Tongue (tissue), 2 donors: Measurements from ENCODE around the gene TMEM225. TPM values are rescaled to one million over a fixed set of nuclear protein-coding genes. Genes with fewer than 3 reads are reported as not detected.
"Not testable (repeated sequence)": the region's sequence is repeated elsewhere in the genome, so short reads cannot be mapped to it uniquely, and the experiment has no call there.

Experiments used
- DNase-seq: peaks from one replicate; pipeline ENCODE4 v3.0.0-alpha.2; 2015
- total RNA-seq: library from RNA; depleted of rRNA; stranded (reverse); fragments of >200 nt; gene quantifications from one replicate; pipeline ENCODE4 v1.2.3, GENCODE V29; 2014

The TMEM225 gene
- total RNA-seq, result not detected

GRCh38 chr11:123885570-123885969 is at the start of gene TMEM225:
Gene TMEM225, minus strand, starts transcription at chr11:123885670. Its CDS starts 245 bp downstream, at chr11:123885425.
- DNase-seq, result no peak

GRCh38 chr11:123924027-123924426 is 38.6 kb upstream of the TMEM225 start:
- DNase-seq, result no peak

- DNase-seq, result no peak
These were observed 35.5 kb upstream of the TMEM225 start for GRCh38 chr11:123920943-123921342.

- DNase-seq, result no peak
These were observed 20.4 kb upstream of the TMEM225 start for GRCh38 chr11:123905826-123906225.

GRCh38 chr11:123904932-123905331 is 19.5 kb upstream of the TMEM225 start:
- no peak for DNase-seq

GRCh38 chr11:123903932-123904331 is 18.5 kb upstream of the TMEM225 start:
- no peak for DNase-seq

GRCh38 chr11:123901867-123902266 is 16.4 kb upstream of the TMEM225 start, which contains the start of gene OR8D4:
Gene OR8D4, plus strand, starts transcription at chr11:123902167. Its CDS starts 4,265 bp downstream, at chr11:123906432.
- DNase-seq, result no peak

- DNase-seq, result no peak
These were observed 14.3 kb upstream of the TMEM225 start for GRCh38 chr11:123899792-123900191.

- no peak for DNase-seq
These were observed 6.6 kb upstream of the TMEM225 start for GRCh38 chr11:123892031-123892430.

- no peak for DNase-seq
These were observed 4.6 kb downstream of the TMEM225 start for GRCh38 chr11:123880912-123881311.

- not testable (repeated sequence) for DNase-seq
These were observed 17.7 kb downstream of the TMEM225 start for GRCh38 chr11:123867795-123868194.

GRCh38 chr11:123865293-123865692 is 20.2 kb downstream of the TMEM225 start:
- DNase-seq, result not testable (repeated sequence)

- DNase-seq, result no peak
These were observed 25.7 kb downstream of the TMEM225 start for GRCh38 chr11:123859731-123860130.

- DNase-seq, result no peak
These were observed 29.0 kb downstream of the TMEM225 start for GRCh38 chr11:123856444-123856843.

- no peak for DNase-seq
These were observed 32.4 kb downstream of the TMEM225 start for GRCh38 chr11:123853038-123853437.

GRCh38 chr11:123852321-123852720 is 33.1 kb downstream of the TMEM225 start:
- DNase-seq, result no peak

- DNase-seq, result no peak
These were observed 34.4 kb downstream of the TMEM225 start for GRCh38 chr11:123851110-123851509.

- DNase-seq, result no peak
These were observed 44.3 kb downstream of the TMEM225 start for GRCh38 chr11:123841174-123841573.

GRCh38 chr11:123839131-123839530 is 46.3 kb downstream of the TMEM225 start:
- no peak for DNase-seq

GRCh38 chr11:123838659-123839058 is 46.8 kb downstream of the TMEM225 start:
- DNase-seq, result no peak

- no peak for DNase-seq
These were observed 47.3 kb downstream of the TMEM225 start for GRCh38 chr11:123838199-123838598.

- no peak for DNase-seq
These were observed 52.4 kb downstream of the TMEM225 start for GRCh38 chr11:123833095-123833494.
